H1 (cell line): ENCODE data around the gene HJURP. TPM values are rescaled to one million over a fixed set of nuclear protein-coding genes. Genes with fewer than 3 reads are reported as not detected.

Experiments
- BACH1 ChIP-seq: IDR thresholded peaks from 2 replicates; pipeline ENCODE4 v1.6.1; 2012; ENCODE audit warnings: low read length, improper control_type of control experiment
- CTCF ChIP-seq, 3 experiments: IDR thresholded peaks; 1 replicate in 2 of 3; 2 replicates in 1 of 3; pipeline versions ENCODE4 v1.5.1 to v1.6.1; 2011; ENCODE audit warnings: low read length in 3 of 3, mild to moderate bottlenecking in 3 of 3, inconsistent platforms in 2 of 3, low read depth in 1 of 3, moderate library complexity in 1 of 3; ENCODE audit not compliant: insufficient read depth in 1 of 3; ENCODE audit errors: control extremely low read depth in 1 of 3
- HDAC6 ChIP-seq: IDR thresholded peaks from one replicate; pipeline ENCODE4 v1.7.1; 2012; ENCODE audit warnings: low read depth, mild to moderate bottlenecking, inconsistent platforms, low read length, moderate library complexity
- SP2 ChIP-seq: IDR thresholded peaks from 2 replicates; pipeline ENCODE4 v1.6.1; 2012; ENCODE audit warnings: mild to moderate bottlenecking, low read length, inconsistent platforms
- polyA plus RNA-seq, 7 experiments: library from polyadenylated mRNA; depleted of rRNA in 3 of 7; stranded (reverse) in 5 of 7; unstranded in 2 of 7; fragments of >200 nt in 5 of 7; fragments of 200-250 nt in 2 of 7; gene quantifications; 1 replicate in 5 of 7; 2 replicates in 1 of 7; 4 replicates in 1 of 7; pipeline versions ENCODE4 v1.2.1 to v1.2.3, GENCODE V29; 2011 to 2013; ENCODE audit warnings: missing spikeins in 2 of 7, mixed read lengths in 2 of 7
- total RNA-seq: library from RNA; stranded (reverse); fragmentation: NEBNext Ultra II Directional; extraction: Animal tissue kit (Norgen Biotek cat#: 25700); gene quantifications from 2 replicates; pipeline ENCODE4 v1.2.1, GENCODE V29; 2021

Gene HJURP
- total and polyA plus RNA-seq, 2 of the 8 experiments (the other 6 are each of a cell fraction or from before 2014, with no cell fraction given), result 49.3 to 60.5 TPM

- TF ChIP-seq CTCF (IDR thresholded peaks at IDR 0.05; ENCODE audit: control extremely low read depth in 1 of 3, insufficient read depth in 1 of 3, low read depth in 1 of 3, low read length in 3 of 3) (no peak), SP2 (no peak), HDAC6 (no peak), BACH1 (no peak)
These were observed 30.0 kb downstream of the HJURP start (continued) for GRCh38 chr2:233824373-233824772.
